GM19467 (cell line): ENCODE measurements around the gene NIM1K.
"Not testable (repeated sequence)": the region's sequence is repeated elsewhere in the genome, so short reads cannot be mapped to it uniquely, and the experiment has no call there.

Experiments
- ATAC-seq: cut with Tn5 transposase; IDR thresholded peaks from one replicate; pipeline ENCODE4 v1.9.1; 2021; ENCODE audit warnings: mild to moderate bottlenecking, moderate library complexity; ENCODE audit not compliant: unreplicated experiment

Gene NIM1K

GRCh38 chr5:43225649-43226245, 33.7 kb downstream of the NIM1K start:
- no peak for ATAC-seq

- no peak for ATAC-seq
Observed at GRCh38 chr5:43227655-43228054, 35.6 kb downstream of the NIM1K start.

- ATAC-seq = no peak
Observed at GRCh38 chr5:43230707-43231106, 38.7 kb downstream of the NIM1K start.

GRCh38 chr5:43231977-43232376, 40.0 kb downstream of the NIM1K start:
- ATAC-seq = no peak

GRCh38 chr5:43232943-43233833, 41.2 kb downstream of the NIM1K start:
- ATAC-seq = no peak

GRCh38 chr5:43233946-43234345, 41.9 kb downstream of the NIM1K start:
- no peak for ATAC-seq

GRCh38 chr5:43236653-43237355, 44.8 kb downstream of the NIM1K start:
- ATAC-seq = no peak

GRCh38 chr5:43242196-43242595, 50.2 kb downstream of the NIM1K start:
- ATAC-seq = no peak

GRCh38 chr5:43243270-43243669, 51.2 kb downstream of the NIM1K start:
- no peak for ATAC-seq

GRCh38 chr5:43244823-43245565, 53.0 kb downstream of the NIM1K start:
- peak; percentile 59 for ATAC-seq

- ATAC-seq = no peak
Observed at GRCh38 chr5:43245724-43246385, 53.8 kb downstream of the NIM1K start.

- ATAC-seq = no peak
Observed at GRCh38 chr5:43251754-43252153, 59.7 kb downstream of the NIM1K start.

- no peak for ATAC-seq
Observed at GRCh38 chr5:43255704-43256103, 63.7 kb downstream of the NIM1K start.

- ATAC-seq = peak; percentile 51
Observed at GRCh38 chr5:43256261-43256966, 64.4 kb downstream of the NIM1K start.

GRCh38 chr5:43258116-43258515, 66.1 kb downstream of the NIM1K start:
- ATAC-seq = no peak

- ATAC-seq = not testable (repeated sequence)
Observed at GRCh38 chr5:43262269-43262668, 70.2 kb downstream of the NIM1K start.

GRCh38 chr5:43268188-43268820, 76.3 kb downstream of the NIM1K start:
- peak; percentile 71 for ATAC-seq

- ATAC-seq = no peak
Observed at GRCh38 chr5:43270645-43271044, 78.6 kb downstream of the NIM1K start.

GRCh38 chr5:43273552-43273951, 81.5 kb downstream of the NIM1K start:
- no peak for ATAC-seq
